Chondrocyte (in vitro differentiated cells): ENCODE results near the gene GPR152. TPM values are rescaled to one million over a fixed set of nuclear protein-coding genes. Genes with fewer than 3 reads are reported as not detected.

Experiments
- DNase-seq: peaks from one replicate; pipeline ENCODE4 v3.0.0; 2021; ENCODE audit warnings: mixed read lengths, low spot score
- H3K27ac Mint-ChIP-seq: one replicate; pipeline ENCODE4 v1.8.0; 2021; ENCODE audit warnings: mild to moderate bottlenecking, moderate library complexity, mixed read lengths; ENCODE audit not compliant: unreplicated experiment
- H3K27me3 Mint-ChIP-seq: 2 replicates; pipeline ENCODE4 v1.8.0; 2021; ENCODE audit warnings: low read depth, mixed read lengths
- H3K36me3 Mint-ChIP-seq: 2 replicates; pipeline ENCODE4 v1.8.0; 2021; ENCODE audit warnings: low read depth, mixed read lengths
- H3K4me1 Mint-ChIP-seq: 2 replicates; pipeline ENCODE4 v1.8.0; 2021; ENCODE audit warnings: low read depth, mild to moderate bottlenecking, mixed read lengths
- H3K4me3 Mint-ChIP-seq: one replicate; pipeline ENCODE4 v1.8.0; 2021; ENCODE audit warnings: mild to moderate bottlenecking, moderate library complexity, mixed read lengths; ENCODE audit not compliant: unreplicated experiment
- H3K9me3 Mint-ChIP-seq: 2 replicates; pipeline ENCODE4 v1.8.0; 2021; ENCODE audit warnings: low read depth, mixed read lengths
- CTCF ChIP-seq: fragments of 200-600 bp; sonication (generic); IDR thresholded peaks from 2 replicates; pipeline ENCODE4 v1.5.0; 2021; ENCODE audit warnings: antibody characterized with exemption, mild to moderate bottlenecking, moderate library complexity
- total RNA-seq: library from RNA; stranded (reverse); gene quantifications from 3 replicates; pipeline ENCODE4 v1.2.1, GENCODE V29; 2021

GPR152 gene
- total RNA-seq, 1 donor from 2014 or later: not detected

DNA sequence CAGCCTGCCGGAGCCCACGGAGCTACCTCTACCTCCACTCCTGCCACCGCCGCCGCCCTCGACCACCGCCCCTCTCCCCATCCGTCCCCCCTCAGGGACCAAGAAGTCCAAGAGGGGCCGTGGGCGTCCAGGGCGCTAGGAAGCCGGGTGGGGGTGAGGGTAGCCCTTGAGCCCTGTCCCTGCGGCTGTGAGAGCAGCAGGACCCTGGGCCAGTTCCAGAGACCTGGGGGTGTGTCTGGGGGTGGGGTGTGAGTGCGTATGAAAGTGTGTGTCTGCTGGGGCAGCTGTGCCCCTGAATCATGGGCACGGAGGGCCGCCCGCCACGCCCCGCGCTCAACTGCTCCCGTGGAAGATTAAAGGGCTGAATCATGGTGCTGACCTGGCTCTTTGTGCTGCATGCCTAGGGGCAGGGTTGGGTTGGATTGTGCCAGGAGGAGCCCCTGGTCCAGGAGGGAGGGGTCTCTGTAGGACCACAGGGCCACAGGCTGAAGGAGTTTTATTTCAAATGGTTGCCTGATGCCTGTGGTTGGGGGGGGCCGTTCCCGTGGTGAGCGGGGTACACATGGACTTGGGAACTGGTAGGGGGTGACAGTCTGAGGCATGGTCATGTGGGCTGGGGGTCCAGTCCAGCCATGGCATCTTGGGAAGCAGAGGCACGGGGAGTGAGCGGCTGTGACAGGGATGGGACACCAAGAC, 17.4 kb downstream of the GPR152 start:
- DNase-seq: peak; percentile 88
- H3K27ac Mint-ChIP-seq: no peak overlapping the region
- H3K9me3 Mint-ChIP-seq: no peaks in the 10 kb centered on the region
- peaks cover 2% of the 10 kb centered on the region for H3K36me3 Mint-ChIP-seq
- no peak for TF ChIP-seq CTCF
- no peaks in the 10 kb centered on the region for H3K27me3 Mint-ChIP-seq
- peaks cover 14% of the 10 kb centered on the region for H3K4me1 Mint-ChIP-seq
- no peak overlapping the region for H3K4me3 Mint-ChIP-seq

GRCh38 chr11:67434395-67434881, 18.1 kb downstream of the GPR152 start:
- no peaks in the 10 kb centered on the region for H3K27me3 Mint-ChIP-seq
- H3K27ac Mint-ChIP-seq: no peak overlapping the region
- no peak for TF ChIP-seq CTCF
- H3K9me3 Mint-ChIP-seq: no peaks in the 10 kb centered on the region
- DNase-seq: no peak
- H3K4me1 Mint-ChIP-seq: peaks cover 10% of the 10 kb centered on the region
- peaks cover 2% of the 10 kb centered on the region for H3K36me3 Mint-ChIP-seq
- H3K4me3 Mint-ChIP-seq: no peak overlapping the region

DNA sequence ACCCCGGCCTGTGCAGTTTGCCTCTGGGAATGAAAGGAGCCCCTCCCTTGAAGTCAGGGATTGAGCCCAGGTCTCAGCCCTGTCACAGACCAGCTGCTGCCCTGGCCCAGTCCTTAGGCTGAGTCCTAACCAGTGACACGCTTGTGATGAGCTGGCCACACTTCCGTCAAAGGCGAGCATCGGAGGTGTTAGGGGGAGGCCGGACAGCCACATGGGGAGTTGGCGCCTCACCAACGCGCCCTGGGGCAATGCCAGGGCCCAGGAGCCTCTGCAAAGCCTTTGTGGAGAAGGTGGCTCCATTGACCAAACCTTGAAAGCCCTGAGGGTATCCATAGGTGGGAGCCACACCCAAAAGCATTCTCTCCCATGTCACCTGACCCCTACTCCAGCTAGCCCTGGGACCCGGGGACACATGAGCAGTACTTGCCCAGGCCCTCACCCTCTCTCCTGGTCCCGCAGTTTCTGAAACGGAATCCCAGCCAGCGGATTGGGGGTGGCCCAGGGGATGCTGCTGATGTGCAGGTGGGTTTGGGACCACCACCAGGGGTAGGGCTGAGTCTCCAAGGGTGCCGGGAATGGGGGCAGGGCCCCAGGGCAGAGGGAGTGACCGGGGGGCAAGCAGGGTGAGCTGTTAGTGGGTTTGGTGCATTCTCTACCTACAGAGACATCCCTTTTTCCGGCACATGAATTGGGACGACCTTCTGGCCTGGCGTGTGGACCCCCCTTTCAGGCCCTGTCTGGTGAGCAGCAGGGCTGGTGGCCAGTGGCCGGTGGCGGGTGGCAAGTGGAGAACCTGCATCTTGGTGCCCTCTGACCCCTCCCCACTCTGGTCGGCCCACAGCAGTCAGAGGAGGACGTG, 18.8 kb downstream of the GPR152 start:
- peaks cover 12% of the 10 kb centered on the region for H3K4me1 Mint-ChIP-seq
- peaks cover 2% of the 10 kb centered on the region for H3K36me3 Mint-ChIP-seq
- H3K9me3 Mint-ChIP-seq: no peaks in the 10 kb centered on the region
- no peak overlapping the region for H3K27ac Mint-ChIP-seq
- no peaks in the 10 kb centered on the region for H3K27me3 Mint-ChIP-seq
- no peak for DNase-seq
- no peak for TF ChIP-seq CTCF
- no peak overlapping the region for H3K4me3 Mint-ChIP-seq

DNA sequence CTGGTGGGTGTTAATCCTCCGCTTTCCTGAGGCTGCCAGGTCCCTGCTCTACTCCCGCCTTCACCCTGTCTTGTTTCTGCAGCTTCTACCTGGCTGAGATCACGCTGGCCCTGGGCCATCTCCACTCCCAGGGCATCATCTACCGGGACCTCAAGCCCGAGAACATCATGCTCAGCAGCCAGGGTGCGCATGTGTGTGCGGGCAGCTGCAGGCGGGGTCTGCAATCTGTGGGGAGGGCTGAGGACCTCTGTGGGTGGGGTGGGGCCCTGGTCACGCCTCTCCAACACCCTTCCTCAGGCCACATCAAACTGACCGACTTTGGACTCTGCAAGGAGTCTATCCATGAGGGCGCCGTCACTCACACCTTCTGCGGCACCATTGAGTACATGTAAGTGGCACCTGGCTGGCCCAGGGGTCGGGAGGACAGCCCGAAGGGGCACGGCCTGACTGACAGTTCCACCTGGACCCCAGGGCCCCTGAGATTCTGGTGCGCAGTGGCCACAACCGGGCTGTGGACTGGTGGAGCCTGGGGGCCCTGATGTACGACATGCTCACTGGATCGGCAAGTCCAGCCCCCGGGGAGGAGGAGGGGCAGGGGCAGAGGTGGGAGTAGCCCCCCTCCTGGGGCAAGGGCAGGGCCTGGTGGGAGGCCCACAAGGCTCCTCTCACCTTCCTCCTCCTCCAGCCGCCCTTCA, 19.7 kb downstream of the GPR152 start:
- Mint-ChIP-seq H3K27ac (no peak overlapping the region), H3K27me3 (no peaks in the 10 kb centered on the region), H3K36me3 (peaks cover 2% of the 10 kb centered on the region), H3K9me3 (no peaks in the 10 kb centered on the region), H3K4me3 (no peak overlapping the region), H3K4me1 (peaks cover 18% of the 10 kb centered on the region)
- TF ChIP-seq CTCF: no peak
- DNase-seq: no peak
